HG02852 (cell line): ENCODE measurements around the gene GRM1.

Source experiments
- ATAC-seq: cut with Tn5 transposase; IDR thresholded peaks from one replicate; pipeline ENCODE4 v1.9.1; 2021; ENCODE audit warnings: mild to moderate bottlenecking, moderate library complexity; ENCODE audit not compliant: unreplicated experiment

GRM1 gene

GRCh38 chr6:146095481-146095880 is 66.6 kb downstream of the GRM1 start:
- ATAC-seq = no peak

GRCh38 chr6:146097586-146097985 is 68.7 kb downstream of the GRM1 start:
- ATAC-seq = no peak

GRCh38 chr6:146100776-146101175 is 71.9 kb downstream of the GRM1 start:
- no peak for ATAC-seq

GRCh38 chr6:146103416-146104072 is 74.7 kb downstream of the GRM1 start:
- ATAC-seq = no peak

- ATAC-seq = no peak
Observed at GRCh38 chr6:146106532-146106931, 77.7 kb downstream of the GRM1 start.

- ATAC-seq = no peak
Observed at GRCh38 chr6:146110990-146111389, 82.1 kb downstream of the GRM1 start.

GRCh38 chr6:146111881-146112450 is 83.1 kb downstream of the GRM1 start:
- no peak for ATAC-seq

GRCh38 chr6:146113084-146113623 is 84.3 kb downstream of the GRM1 start:
- no peak for ATAC-seq

GRCh38 chr6:146123616-146124015 is 94.8 kb downstream of the GRM1 start:
- ATAC-seq = no peak

GRCh38 chr6:146127447-146128215 is 98.8 kb downstream of the GRM1 start:
- no peak for ATAC-seq

GRCh38 chr6:146133866-146134265 is 105.0 kb downstream of the GRM1 start:
- ATAC-seq = no peak

GRCh38 chr6:146135167-146135566 is 106.3 kb downstream of the GRM1 start:
- ATAC-seq = no peak

- ATAC-seq = no peak
Observed at GRCh38 chr6:146146836-146147235, 118.0 kb downstream of the GRM1 start.

GRCh38 chr6:146149770-146150169 is 120.9 kb downstream of the GRM1 start:
- no peak for ATAC-seq

GRCh38 chr6:146153040-146153758 is 124.3 kb downstream of the GRM1 start:
- ATAC-seq = peak; percentile 100

- no peak for ATAC-seq
Observed at GRCh38 chr6:146154197-146154596, 125.3 kb downstream of the GRM1 start.

- ATAC-seq = no peak
Observed at GRCh38 chr6:146161664-146162063, 132.8 kb downstream of the GRM1 start.

- ATAC-seq = no peak
Observed at GRCh38 chr6:146169872-146170271, 141.0 kb downstream of the GRM1 start.

- no peak for ATAC-seq
Observed at GRCh38 chr6:146177785-146178184, 148.9 kb downstream of the GRM1 start.

- no peak for ATAC-seq
Observed at GRCh38 chr6:146183831-146184230, 155.0 kb downstream of the GRM1 start.

GRCh38 chr6:146184701-146185100 is 155.8 kb downstream of the GRM1 start:
- ATAC-seq = no peak
